K562 (cell line): ENCODE results near the gene ZSWIM8. TPM values are rescaled to one million over a fixed set of nuclear protein-coding genes. Genes with fewer than 3 reads are reported as not detected.
A peak's percentile ranks its signal among the peaks of the same experiment; 100 is the strongest.

Experiments
- E2F3 ChIP-seq: fragments of 250-450 bp; sonication (Bioruptor Pico); IDR thresholded peaks from 2 replicates; pipeline ENCODE4 v1.4.0; 2020; ENCODE audit warnings: mild to moderate bottlenecking
- FUS ChIP-seq: fragments of 200-400 bp; formaldehyde crosslinking; optimal IDR thresholded peaks from 2 replicates; pipeline ENCODE3; 2017; ENCODE audit warnings: low read depth, low read length
- MECOM ChIP-seq: fragments of 250-450 bp; sonication (Bioruptor Pico); IDR thresholded peaks from 2 replicates; pipeline ENCODE4 v1.8.0; 2022; ENCODE audit warnings: inconsistent platforms
- MEF2D ChIP-seq: conservative IDR thresholded peaks from 2 replicates; pipeline ENCODE4 v1.6.1; 2016; ENCODE audit warnings: low read depth, missing genetic modification characterization, missing compliant biosample characterization
- MIER1 ChIP-seq: fragments of 450-650 bp; IDR thresholded peaks from 2 replicates; pipeline ENCODE4 v1.6.1; 2016; ENCODE audit warnings: antibody characterized with exemption, mild to moderate bottlenecking, low read depth
- MXI1 ChIP-seq: IDR thresholded peaks from 2 replicates; pipeline ENCODE4 v1.6.1; 2011; ENCODE audit warnings: low read depth, mild to moderate bottlenecking, improper control_type of control experiment, low read length
- NRF1 ChIP-seq, 2 experiments: fragments of 450-650 bp; IDR thresholded peaks in 1 of 2; conservative IDR thresholded peaks in 1 of 2; 2 replicates each; pipeline ENCODE4 v1.6.1; 2014; ENCODE audit warnings: mild to moderate bottlenecking in 2 of 2
- RBM14 ChIP-seq: fragments of 200-400 bp; formaldehyde crosslinking; IDR thresholded peaks from 2 replicates; pipeline ENCODE4 v1.6.1; 2018; ENCODE audit warnings: low read depth, mild to moderate bottlenecking, low read length, moderate library complexity, borderline replicate concordance; ENCODE audit not compliant: insufficient read depth
- SRSF7 ChIP-seq: fragments of 200-400 bp; formaldehyde crosslinking; optimal IDR thresholded peaks from 2 replicates; pipeline ENCODE3; 2017; ENCODE audit warnings: mild to moderate bottlenecking, low read depth, low read length
- ZBTB5 ChIP-seq: fragments of 450-650 bp; IDR thresholded peaks from 2 replicates; pipeline ENCODE4 v1.6.1; 2017; ENCODE audit warnings: antibody characterized with exemption
- ZNF134 ChIP-seq: fragments of 250-450 bp; sonication (Bioruptor Pico); conservative IDR thresholded peaks from 2 replicates; pipeline ENCODE4 v1.4.0; 2020
- ZNF175 ChIP-seq: fragments of 200-800 bp; sonication (Bioruptor generic); IDR thresholded peaks from 2 replicates; pipeline ENCODE4 v1.6.1; 2016; ENCODE audit warnings: low read depth, mild to moderate bottlenecking, missing genetic modification characterization, missing compliant biosample characterization
- ZNF197 ChIP-seq: fragments of 200-800 bp; sonication (Bioruptor generic); IDR thresholded peaks from 2 replicates; pipeline ENCODE4 v1.6.1; 2016; ENCODE audit warnings: low read depth, missing genetic modification characterization, missing compliant biosample characterization
- ZNF347 ChIP-seq: fragments of 450-650 bp; formaldehyde crosslinking; IDR thresholded peaks from 2 replicates; pipeline ENCODE4 v1.4.0; 2020; ENCODE audit warnings: low read depth, mild to moderate bottlenecking, moderate library complexity
- ZNF551 ChIP-seq: fragments of 250-450 bp; sonication (Bioruptor Pico); IDR thresholded peaks from 2 replicates; pipeline ENCODE4 v1.5.0; 2021; ENCODE audit warnings: mild to moderate bottlenecking, moderate library complexity
- ZNF830 ChIP-seq: fragments of 250-450 bp; sonication (Bioruptor Pico); IDR thresholded peaks from 2 replicates; pipeline ENCODE4 v1.5.0; 2021; ENCODE audit warnings: mild to moderate bottlenecking
- polyA plus RNA-seq, 8 experiments: library from polyadenylated mRNA; depleted of rRNA in 4 of 8; stranded (reverse) in 5 of 8; unstranded in 3 of 8; fragments of >200 nt; fragmentation: Nextera tagmentation in 2 of 8; fragmentation: Illumina TruSeq in 1 of 8; extraction: Ambion mirVana in 2 of 8; extraction: Trizol in 1 of 8; gene quantifications; 2 replicates each; pipeline versions ENCODE4 v1.2.1 to v1.2.3, GENCODE V29; 2011 to 2014; ENCODE audit warnings: inconsistent platforms in 1 of 8, missing spikeins in 1 of 8
- total RNA-seq, 7 experiments: library from RNA; depleted of rRNA in 6 of 7; stranded (reverse); fragments of >200 nt in 6 of 7; fragmentation: Illumina TruSeq in 2 of 7; extraction: Trizol in 2 of 7; gene quantifications; 2 replicates each; pipeline versions ENCODE4 v1.2.1 to v1.2.3, GENCODE V29; 2011 to 2021; ENCODE audit warnings: low replicate concordance in 1 of 7
- TF ChIP-seq, protein P1 (sequence below), 2 experiments: fragments of 450-650 bp; IDR thresholded peaks; 2 replicates each; pipeline ENCODE4 v1.6.1; 2018; ENCODE audit warnings: mild to moderate bottlenecking in 2 of 2, low read depth in 1 of 2; ENCODE audit not compliant: partially characterized antibody in 2 of 2
- TF ChIP-seq, protein P2 (sequence below), 2 experiments: fragments of 200-800 bp in 1 of 2; sonication (Bioruptor generic) in 1 of 2; sonication (generic) in 1 of 2; formaldehyde crosslinking in 1 of 2; IDR thresholded peaks in 1 of 2; conservative IDR thresholded peaks in 1 of 2; 2 replicates each; pipeline versions ENCODE4 v1.5.0 to v1.6.1; 2016 to 2020; ENCODE audit warnings: missing compliant biosample characterization in 1 of 2, missing genetic modification characterization in 1 of 2, missing genetic modification reagents in 1 of 2
- TF ChIP-seq, protein P3 (sequence below): fragments of 200-800 bp; sonication (Bioruptor generic); IDR thresholded peaks from 2 replicates; pipeline ENCODE4 v1.6.1; 2017; ENCODE audit warnings: missing genetic modification characterization, missing compliant biosample characterization

The ZSWIM8 gene
- total and polyA plus RNA-seq, 9 of the 15 experiments (the other 6 are each of a cell fraction or from before 2014, with no cell fraction given), result 5.6 to 47.8 (median 26.7) TPM

DNA sequence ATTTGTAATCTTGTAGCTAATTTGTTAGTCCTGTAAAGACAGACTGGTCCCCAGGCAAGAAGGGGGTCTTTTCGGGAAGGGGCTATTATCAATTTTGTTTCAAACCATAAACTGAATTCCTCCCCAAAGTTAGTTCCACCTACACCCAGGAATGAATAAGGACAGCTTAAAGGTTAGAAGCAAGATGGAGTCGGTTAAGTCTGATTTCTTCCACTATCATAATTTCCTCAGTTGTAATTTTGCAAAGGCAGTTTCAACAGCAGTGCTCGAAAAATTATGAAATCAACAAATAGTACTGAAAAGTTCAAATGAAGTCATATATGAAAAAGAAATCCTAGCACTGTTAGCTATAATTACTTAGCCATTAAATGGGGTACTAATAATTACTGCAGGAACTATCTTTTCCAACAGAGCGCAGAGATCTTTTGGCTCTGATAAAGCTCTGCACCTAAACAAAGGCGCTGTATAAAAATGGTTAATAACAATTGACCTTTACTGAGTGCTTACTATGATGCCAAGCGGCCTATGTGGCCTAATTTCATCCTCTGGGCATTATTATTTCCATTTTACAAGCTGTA is 42.0 kb upstream of the ZSWIM8 start (continued):
- TF ChIP-seq ZNF134 (CRISPR knock-in tag), result peak; percentile 87
- no peak for TF ChIP-seq MXI1
- peak; percentile 84 for TF ChIP-seq ZNF551
- TF ChIP-seq NRF1 (conservative IDR thresholded peaks at IDR 0.05 in 1 of 2, IDR thresholded peaks at IDR 0.05 in 1 of 2), result no peak
- peak; percentile 86 for TF ChIP-seq ZNF347 (CRISPR knock-in tag)
- TF ChIP-seq, protein P1, sequence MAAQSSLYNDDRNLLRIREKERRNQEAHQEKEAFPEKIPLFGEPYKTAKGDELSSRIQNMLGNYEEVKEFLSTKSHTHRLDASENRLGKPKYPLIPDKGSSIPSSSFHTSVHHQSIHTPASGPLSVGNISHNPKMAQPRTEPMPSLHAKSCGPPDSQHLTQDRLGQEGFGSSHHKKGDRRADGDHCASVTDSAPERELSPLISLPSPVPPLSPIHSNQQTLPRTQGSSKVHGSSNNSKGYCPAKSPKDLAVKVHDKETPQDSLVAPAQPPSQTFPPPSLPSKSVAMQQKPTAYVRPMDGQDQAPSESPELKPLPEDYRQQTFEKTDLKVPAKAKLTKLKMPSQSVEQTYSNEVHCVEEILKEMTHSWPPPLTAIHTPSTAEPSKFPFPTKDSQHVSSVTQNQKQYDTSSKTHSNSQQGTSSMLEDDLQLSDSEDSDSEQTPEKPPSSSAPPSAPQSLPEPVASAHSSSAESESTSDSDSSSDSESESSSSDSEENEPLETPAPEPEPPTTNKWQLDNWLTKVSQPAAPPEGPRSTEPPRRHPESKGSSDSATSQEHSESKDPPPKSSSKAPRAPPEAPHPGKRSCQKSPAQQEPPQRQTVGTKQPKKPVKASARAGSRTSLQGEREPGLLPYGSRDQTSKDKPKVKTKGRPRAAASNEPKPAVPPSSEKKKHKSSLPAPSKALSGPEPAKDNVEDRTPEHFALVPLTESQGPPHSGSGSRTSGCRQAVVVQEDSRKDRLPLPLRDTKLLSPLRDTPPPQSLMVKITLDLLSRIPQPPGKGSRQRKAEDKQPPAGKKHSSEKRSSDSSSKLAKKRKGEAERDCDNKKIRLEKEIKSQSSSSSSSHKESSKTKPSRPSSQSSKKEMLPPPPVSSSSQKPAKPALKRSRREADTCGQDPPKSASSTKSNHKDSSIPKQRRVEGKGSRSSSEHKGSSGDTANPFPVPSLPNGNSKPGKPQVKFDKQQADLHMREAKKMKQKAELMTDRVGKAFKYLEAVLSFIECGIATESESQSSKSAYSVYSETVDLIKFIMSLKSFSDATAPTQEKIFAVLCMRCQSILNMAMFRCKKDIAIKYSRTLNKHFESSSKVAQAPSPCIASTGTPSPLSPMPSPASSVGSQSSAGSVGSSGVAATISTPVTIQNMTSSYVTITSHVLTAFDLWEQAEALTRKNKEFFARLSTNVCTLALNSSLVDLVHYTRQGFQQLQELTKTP (IDR thresholded peaks at IDR 0.05; ENCODE audit: low read depth in 1 of 2, partially characterized antibody in 2 of 2), result no peak
- TF ChIP-seq, protein P2, sequence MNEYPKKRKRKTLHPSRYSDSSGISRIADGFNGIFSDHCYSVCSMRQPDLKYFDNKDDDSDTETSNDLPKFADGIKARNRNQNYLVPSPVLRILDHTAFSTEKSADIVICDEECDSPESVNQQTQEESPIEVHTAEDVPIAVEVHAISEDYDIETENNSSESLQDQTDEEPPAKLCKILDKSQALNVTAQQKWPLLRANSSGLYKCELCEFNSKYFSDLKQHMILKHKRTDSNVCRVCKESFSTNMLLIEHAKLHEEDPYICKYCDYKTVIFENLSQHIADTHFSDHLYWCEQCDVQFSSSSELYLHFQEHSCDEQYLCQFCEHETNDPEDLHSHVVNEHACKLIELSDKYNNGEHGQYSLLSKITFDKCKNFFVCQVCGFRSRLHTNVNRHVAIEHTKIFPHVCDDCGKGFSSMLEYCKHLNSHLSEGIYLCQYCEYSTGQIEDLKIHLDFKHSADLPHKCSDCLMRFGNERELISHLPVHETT (CRISPR knock-in tag; conservative IDR thresholded peaks at IDR 0.05 in 1 of 2, IDR thresholded peaks at IDR 0.05 in 1 of 2), result peak in 1 of 2 experiments; percentile 98; a peak in 2 of 4 replicates
- no peak for TF ChIP-seq MIER1
- TF ChIP-seq MEF2D (tag), result peak; percentile 96
- TF ChIP-seq ZNF175, result peak; percentile 99
- peak; percentile 98 for TF ChIP-seq ZNF197
- TF ChIP-seq SRSF7, result no peak
- TF ChIP-seq ZNF830 (CRISPR knock-in tag), result peak; percentile 85; the same call in 1 of the 2 replicates
- TF ChIP-seq, protein P3, sequence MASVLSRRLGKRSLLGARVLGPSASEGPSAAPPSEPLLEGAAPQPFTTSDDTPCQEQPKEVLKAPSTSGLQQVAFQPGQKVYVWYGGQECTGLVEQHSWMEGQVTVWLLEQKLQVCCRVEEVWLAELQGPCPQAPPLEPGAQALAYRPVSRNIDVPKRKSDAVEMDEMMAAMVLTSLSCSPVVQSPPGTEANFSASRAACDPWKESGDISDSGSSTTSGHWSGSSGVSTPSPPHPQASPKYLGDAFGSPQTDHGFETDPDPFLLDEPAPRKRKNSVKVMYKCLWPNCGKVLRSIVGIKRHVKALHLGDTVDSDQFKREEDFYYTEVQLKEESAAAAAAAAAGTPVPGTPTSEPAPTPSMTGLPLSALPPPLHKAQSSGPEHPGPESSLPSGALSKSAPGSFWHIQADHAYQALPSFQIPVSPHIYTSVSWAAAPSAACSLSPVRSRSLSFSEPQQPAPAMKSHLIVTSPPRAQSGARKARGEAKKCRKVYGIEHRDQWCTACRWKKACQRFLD (CRISPR knock-in tag), result peak; percentile 100
- peak; percentile 95 for TF ChIP-seq E2F3 (CRISPR knock-in tag)
- peak; percentile 97 for TF ChIP-seq MECOM
- no peak for TF ChIP-seq RBM14
- no peak for TF ChIP-seq FUS
- TF ChIP-seq ZBTB5, result no peak
